ENCODE data around the gene MAP3K13. TPM values are rescaled to one million over a fixed set of nuclear protein-coding genes. Genes with fewer than 3 reads are reported as not detected.

MAP3K13 gene
- total and polyA plus RNA-seq, 4 experiments from 2014 or later = 8.7 to 47.9 (median 25.4) TPM

DNA sequence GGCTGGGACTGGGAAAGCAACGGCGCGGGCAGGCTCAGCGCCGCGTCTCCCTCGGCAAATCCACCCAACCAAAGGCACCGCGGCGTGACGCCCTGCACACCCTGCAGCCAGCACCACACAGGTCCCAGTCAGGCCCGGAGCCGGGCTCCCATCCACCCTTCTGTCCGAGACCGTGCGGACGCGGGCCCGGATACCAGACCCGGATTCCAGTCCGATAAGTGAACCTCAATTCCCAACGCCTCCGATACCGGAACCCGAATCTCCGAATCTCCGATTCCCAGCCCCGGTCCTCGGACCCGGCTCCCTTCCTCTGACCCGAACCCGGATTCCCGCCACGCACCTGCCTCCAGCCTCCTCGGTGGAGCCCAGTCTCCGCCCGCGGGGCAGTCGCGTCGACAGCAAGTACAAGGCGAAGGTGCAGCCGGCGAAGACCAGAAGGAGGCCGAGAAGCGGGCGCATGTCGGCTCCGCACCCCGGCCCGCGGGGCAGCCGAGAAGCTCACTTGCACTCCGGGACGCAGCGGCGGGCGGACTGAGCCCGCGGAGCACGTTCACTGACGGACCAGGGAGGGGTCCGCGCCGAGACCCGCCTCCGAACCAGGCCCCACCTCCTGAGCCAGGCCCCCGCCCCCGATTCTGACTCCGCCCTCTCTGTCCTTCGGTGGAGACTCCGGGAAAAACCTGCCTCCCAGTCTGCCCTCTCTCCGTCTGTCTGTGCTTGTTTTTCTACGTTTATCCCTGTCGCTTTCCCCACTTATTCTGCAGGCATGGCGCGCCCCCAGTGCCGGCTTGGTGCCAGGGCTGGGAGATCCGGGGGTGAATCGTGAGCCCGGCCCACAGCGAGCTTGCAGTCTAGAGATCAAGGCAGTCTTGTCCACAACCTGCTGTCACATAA, 135.8 kb downstream of the MAP3K13 start, which contains the start of gene TMEM41A:
TMEM41A (minus strand) TSS at position 533 of the 894 bp plus-strand sequence; CDS start at position 459, 74 bp downstream.
- H3K27me3 Mint-ChIP-seq = no peaks in the 10 kb centered on the region
- peaks cover 4 to 38% (median 21%) of the 10 kb centered on the region in 4 donors for H3K4me1 Mint-ChIP-seq
- peak; percentile 81 to 88 (median 87) for DNase-seq
- Histone ChIP-seq H3K4me1 (ENCODE audit: insufficient read depth, low read length) (peaks cover 23% of the 10 kb centered on the region), H3K36me3 (ENCODE audit: insufficient read depth, low read length) (peaks cover 28% of the 10 kb centered on the region), H3K4me3 (ENCODE audit: low read length in 2 of 2) (peak within 1 kb of the TSS; percentile 72 to 86), H3K27ac (ENCODE audit: low read depth, low read length) (peak within 1 kb of the TSS; percentile 64), H3K27me3 (ENCODE audit: insufficient read depth, low read length) (no peaks in the 10 kb centered on the region), H3K9me3 (ENCODE audit: control insufficient read depth in 1 of 2, low read length in 2 of 2) (no peaks in the 10 kb centered on the region)
- ChIA-PET CTCF (ENCODE audit: partially characterized antibody) (no interaction called here), POLR2A (ENCODE audit: partially characterized antibody) (interaction anchor here (0.9 to 1.3 kb wide), 4 partner anchors 9 to 1249 kb away, joined by 3 to 13 read pairs (median 3); partner anchors contain the start of genes EEF1AKMT4 and SENP2)
- intact Hi-C loops (cut with micrococcal nuclease) = loop anchor here (1.0 to 5.0 kb wide), 3 partner anchors 59 to 216 kb away; partner anchors contain the start of gene SENP2
- H3K9me3 Mint-ChIP-seq = no peaks in the 10 kb centered on the region
- H3K36me3 Mint-ChIP-seq = peaks cover 22 to 28% of the 10 kb centered on the region in 2 donors
- peak within 1 kb of the TSS; percentile 88 to 98 (median 94) for H3K4me3 Mint-ChIP-seq
- H3K27ac Mint-ChIP-seq = peak within 1 kb of the TSS; percentile 85 to 94 (median 91)

DNA sequence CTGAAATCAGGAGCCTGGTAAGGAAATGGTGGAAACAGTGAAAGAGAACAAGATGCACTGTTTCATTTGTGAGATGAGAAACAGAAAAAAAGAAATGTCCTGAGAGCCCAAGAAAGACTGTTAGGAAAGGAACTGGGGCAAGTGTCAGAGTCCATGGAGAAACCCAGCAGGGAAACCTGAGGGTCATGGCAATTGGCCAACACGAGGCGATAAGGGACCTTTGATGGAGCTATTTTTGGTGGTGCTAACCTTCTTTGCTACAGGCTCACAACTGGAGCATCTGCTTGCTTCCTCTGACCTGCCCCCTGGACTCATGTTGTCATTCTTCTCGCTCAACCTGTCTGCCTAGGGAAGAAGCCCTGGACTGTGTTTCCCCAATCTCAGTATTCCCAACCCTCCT, 140.1 kb downstream of the MAP3K13 start:
- no peaks in the 10 kb centered on the region for H3K9me3 Mint-ChIP-seq
- CTCF ChIA-PET (ENCODE audit: partially characterized antibody) = no interaction called here
- DNase-seq = no peak
- H3K27ac ChIP-seq (ENCODE audit: low read depth, low read length) = no peak overlapping the region
- H3K27ac Mint-ChIP-seq = no peak overlapping the region
- peaks cover 0 to 16% (median 5%) of the 10 kb centered on the region in 4 donors for H3K4me1 Mint-ChIP-seq
- H3K36me3 ChIP-seq (ENCODE audit: insufficient read depth, low read length) = no peaks in the 10 kb centered on the region
- H3K4me1 ChIP-seq (ENCODE audit: insufficient read depth, low read length) = peaks cover 5% of the 10 kb centered on the region
- peaks cover 2 to 3% of the 10 kb centered on the region in 2 donors for H3K27me3 Mint-ChIP-seq
- POLR2A ChIA-PET (ENCODE audit: partially characterized antibody) = no interaction called here
- H3K36me3 Mint-ChIP-seq = peaks cover 0 to 8% of the 10 kb centered on the region in 2 donors
- intact Hi-C loops (cut with micrococcal nuclease) = loop anchor here (10.0 kb wide), 1 partner anchor 432 kb away; the partner anchor contains the start of gene TRA2B
- no peak overlapping the region for H3K4me3 ChIP-seq (ENCODE audit: low read length in 2 of 2)
- no peaks in the 10 kb centered on the region for H3K27me3 ChIP-seq (ENCODE audit: insufficient read depth, low read length)
- H3K9me3 ChIP-seq (ENCODE audit: control insufficient read depth in 1 of 2, low read length in 2 of 2) = no peaks in the 10 kb centered on the region
- no peak overlapping the region for H3K4me3 Mint-ChIP-seq

DNA sequence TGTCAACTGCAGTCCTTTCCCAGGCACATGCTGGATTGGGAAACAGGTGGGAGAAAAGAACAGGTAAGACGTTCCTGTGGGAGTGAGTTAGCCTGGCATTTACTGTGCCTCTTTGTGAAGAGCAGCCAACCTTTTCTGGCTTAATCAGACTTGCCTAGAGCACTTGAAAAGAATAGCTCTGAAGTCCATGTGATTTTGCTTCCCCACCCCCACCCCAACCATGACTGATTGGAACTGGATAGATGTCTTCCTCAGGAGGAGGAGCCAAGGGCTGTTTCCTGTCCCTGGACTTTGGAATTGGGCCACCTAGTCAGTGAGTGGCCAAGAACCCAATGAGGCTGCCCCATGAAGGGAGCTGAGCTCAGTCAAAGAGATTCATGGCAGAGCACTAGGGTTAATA, 140.6 kb downstream of the MAP3K13 start:
- Mint-ChIP-seq H3K4me3 (no peak overlapping the region), H3K4me1 (peaks cover 0 to 12% (median 4%) of the 10 kb centered on the region in 4 donors), H3K27ac (no peak overlapping the region), H3K9me3 (no peaks in the 10 kb centered on the region), H3K27me3 (peaks cover 3 to 4% of the 10 kb centered on the region in 2 donors), H3K36me3 (peaks cover 0 to 5% of the 10 kb centered on the region in 2 donors)
- Histone ChIP-seq H3K27me3 (ENCODE audit: insufficient read depth, low read length) (no peaks in the 10 kb centered on the region), H3K4me3 (ENCODE audit: low read length in 2 of 2) (no peak overlapping the region), H3K4me1 (ENCODE audit: insufficient read depth, low read length) (peaks cover 5% of the 10 kb centered on the region), H3K27ac (ENCODE audit: low read depth, low read length) (no peak overlapping the region), H3K36me3 (ENCODE audit: insufficient read depth, low read length) (no peaks in the 10 kb centered on the region), H3K9me3 (ENCODE audit: control insufficient read depth in 1 of 2, low read length in 2 of 2) (no peaks in the 10 kb centered on the region)
- DNase-seq = no peak
- CTCF ChIA-PET (ENCODE audit: partially characterized antibody) = no interaction called here
- POLR2A ChIA-PET (ENCODE audit: partially characterized antibody) = no interaction called here
- intact Hi-C loops (cut with micrococcal nuclease) = loop anchor here (10.0 kb wide), 1 partner anchor 431 kb away; the partner anchor contains the start of gene TRA2B

DNA sequence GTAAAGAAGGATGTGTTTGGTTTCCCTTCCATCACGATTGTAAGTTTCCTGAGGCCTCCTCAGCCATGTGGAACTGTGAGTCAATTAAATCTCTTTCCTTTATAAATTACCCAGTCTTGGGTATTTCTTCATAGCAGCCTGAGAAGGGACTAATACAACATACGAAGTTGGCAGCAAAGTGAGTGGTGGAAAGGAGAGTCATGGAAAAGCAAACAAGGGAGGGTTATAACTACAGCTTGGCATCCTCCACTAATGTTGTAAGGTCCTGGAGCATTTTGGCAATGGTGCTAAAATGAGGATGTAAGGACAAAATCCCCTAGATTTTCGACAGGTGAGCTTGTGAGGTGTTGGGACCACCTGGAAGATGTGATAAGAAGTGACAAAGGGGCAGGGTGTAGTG, 141.7 kb downstream of the MAP3K13 start:
- Mint-ChIP-seq H3K4me1 (peaks cover 0 to 3% (median under 1%) of the 10 kb centered on the region in 4 donors), H3K36me3 (no peaks in the 10 kb centered on the region), H3K9me3 (no peaks in the 10 kb centered on the region), H3K4me3 (no peak overlapping the region), H3K27ac (no peak overlapping the region), H3K27me3 (peaks cover 3 to 4% of the 10 kb centered on the region in 2 donors)
- H3K27me3 ChIP-seq (ENCODE audit: insufficient read depth, low read length) = no peaks in the 10 kb centered on the region
- no peak for DNase-seq
- POLR2A ChIA-PET (ENCODE audit: partially characterized antibody) = no interaction called here
- CTCF ChIA-PET (ENCODE audit: partially characterized antibody) = no interaction called here
- H3K36me3 ChIP-seq (ENCODE audit: insufficient read depth, low read length) = no peaks in the 10 kb centered on the region
- no peak overlapping the region for H3K4me3 ChIP-seq (ENCODE audit: low read length in 2 of 2)
- H3K27ac ChIP-seq (ENCODE audit: low read depth, low read length) = no peak overlapping the region
- intact Hi-C loops (cut with micrococcal nuclease) = loop anchor here (10.0 kb wide), 1 partner anchor 430 kb away; the partner anchor contains the start of gene TRA2B
- H3K9me3 ChIP-seq (ENCODE audit: control insufficient read depth in 1 of 2, low read length in 2 of 2) = no peaks in the 10 kb centered on the region
- H3K4me1 ChIP-seq (ENCODE audit: insufficient read depth, low read length) = no peaks in the 10 kb centered on the region

DNA sequence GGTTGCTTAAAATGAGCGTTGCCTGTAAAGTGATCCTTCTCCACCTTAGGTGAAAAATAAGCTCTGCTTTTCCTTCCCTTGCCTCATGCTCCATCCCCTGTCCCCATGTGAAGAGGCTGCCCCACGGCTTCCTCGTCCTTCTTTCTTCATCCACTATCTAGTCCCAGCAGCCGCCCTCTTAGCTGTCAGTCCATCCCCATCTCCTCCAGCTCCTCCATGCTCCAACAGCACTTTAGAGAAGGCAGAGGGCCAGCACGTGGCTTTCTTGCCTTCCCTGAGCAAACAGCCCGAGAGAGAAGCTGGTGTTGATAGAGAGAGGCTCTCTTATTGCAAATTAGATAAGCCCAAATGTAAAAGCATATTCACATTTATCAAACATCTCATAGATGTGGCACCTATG, 144.9 kb downstream of the MAP3K13 start:
- no peaks in the 10 kb centered on the region for H3K4me1 ChIP-seq (ENCODE audit: insufficient read depth, low read length)
- no peaks in the 10 kb centered on the region for H3K27me3 ChIP-seq (ENCODE audit: insufficient read depth, low read length)
- H3K27me3 Mint-ChIP-seq = peaks cover 4% of the 10 kb centered on the region in 2 donors
- H3K4me3 Mint-ChIP-seq = no peak overlapping the region
- no peaks in the 10 kb centered on the region for H3K9me3 ChIP-seq (ENCODE audit: control insufficient read depth in 1 of 2, low read length in 2 of 2)
- no peaks in the 10 kb centered on the region for H3K4me1 Mint-ChIP-seq
- CTCF ChIA-PET (ENCODE audit: partially characterized antibody) = no interaction called here
- H3K9me3 Mint-ChIP-seq = no peaks in the 10 kb centered on the region
- no peak overlapping the region for H3K27ac ChIP-seq (ENCODE audit: low read depth, low read length)
- no peak overlapping the region for H3K27ac Mint-ChIP-seq
- H3K36me3 Mint-ChIP-seq = no peaks in the 10 kb centered on the region
- intact Hi-C loops (cut with micrococcal nuclease) = loop anchor here (10.0 kb wide), 1 partner anchor 427 kb away; the partner anchor contains the start of gene TRA2B
- no peak for DNase-seq
- H3K4me3 ChIP-seq (ENCODE audit: low read length in 2 of 2) = no peak overlapping the region
- no peaks in the 10 kb centered on the region for H3K36me3 ChIP-seq (ENCODE audit: insufficient read depth, low read length)
- POLR2A ChIA-PET (ENCODE audit: partially characterized antibody) = no interaction called here

DNA sequence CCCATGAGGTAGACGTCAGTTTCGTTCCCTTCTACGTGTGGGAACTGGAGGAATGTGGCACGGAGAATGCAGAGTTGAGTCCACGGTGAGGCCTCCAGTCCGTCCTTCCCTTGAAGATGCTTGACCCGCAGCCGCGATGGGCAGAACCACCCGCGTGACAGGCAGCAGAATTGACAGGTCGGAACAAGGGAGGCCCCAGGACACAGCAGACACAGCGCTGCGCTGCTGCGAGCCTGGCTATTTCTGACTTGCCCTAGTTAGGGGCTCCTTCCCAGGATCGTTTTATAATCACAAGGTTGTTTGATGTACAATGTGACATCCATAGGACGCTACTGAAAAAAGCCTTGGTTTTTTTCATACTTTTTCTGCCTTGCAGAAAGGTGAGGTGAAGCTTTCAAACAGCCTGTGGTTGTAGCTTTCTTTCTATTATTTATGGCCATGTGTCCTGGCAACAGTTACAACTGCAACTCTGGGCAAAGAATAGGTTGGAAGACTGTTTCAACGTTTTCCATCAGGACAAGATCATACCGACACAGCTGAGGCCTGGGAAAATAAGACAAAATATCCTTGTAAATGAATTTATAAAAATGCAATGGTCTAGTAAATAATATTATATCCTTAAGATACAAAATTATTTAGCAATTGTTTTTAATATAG, 145.5 kb downstream of the MAP3K13 start:
- intact Hi-C loops (cut with micrococcal nuclease) = loop anchor here (10.0 kb wide), 1 partner anchor 426 kb away; the partner anchor contains the start of gene TRA2B
- CTCF ChIA-PET (ENCODE audit: partially characterized antibody) = no interaction called here
- H3K4me3 ChIP-seq (ENCODE audit: low read length in 2 of 2) = no peak overlapping the region
- H3K36me3 ChIP-seq (ENCODE audit: insufficient read depth, low read length) = no peaks in the 10 kb centered on the region
- no peak overlapping the region for H3K27ac ChIP-seq (ENCODE audit: low read depth, low read length)
- Mint-ChIP-seq H3K36me3 (no peaks in the 10 kb centered on the region), H3K9me3 (no peaks in the 10 kb centered on the region), H3K27ac (no peak overlapping the region), H3K4me1 (no peaks in the 10 kb centered on the region), H3K4me3 (no peak overlapping the region), H3K27me3 (peaks cover 4 to 6% of the 10 kb centered on the region in 2 donors)
- H3K27me3 ChIP-seq (ENCODE audit: insufficient read depth, low read length) = no peaks in the 10 kb centered on the region
- no peak for DNase-seq
- POLR2A ChIA-PET (ENCODE audit: partially characterized antibody) = no interaction called here
- H3K4me1 ChIP-seq (ENCODE audit: insufficient read depth, low read length) = no peaks in the 10 kb centered on the region
- no peaks in the 10 kb centered on the region for H3K9me3 ChIP-seq (ENCODE audit: control insufficient read depth in 1 of 2, low read length in 2 of 2)

DNA sequence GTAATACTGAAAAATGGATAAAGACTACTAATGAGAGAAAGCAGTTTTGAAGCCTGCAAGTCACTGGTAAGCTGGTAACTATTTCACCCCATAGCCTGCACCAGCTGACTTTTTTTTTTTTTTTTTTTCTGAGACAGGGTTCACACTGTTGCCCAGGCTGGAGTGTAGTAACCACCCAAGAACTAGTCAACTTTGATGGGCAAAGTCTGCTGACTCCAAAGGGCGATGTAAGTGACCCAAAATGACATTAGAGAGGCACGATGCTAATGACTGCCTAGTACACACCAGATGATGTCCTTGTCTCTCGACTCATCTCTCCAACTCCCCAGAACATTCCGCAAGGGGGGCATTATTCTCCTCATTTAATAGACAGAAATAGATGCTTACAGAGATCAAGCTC, 148.8 kb downstream of the MAP3K13 start:
- no peaks in the 10 kb centered on the region for H3K4me1 Mint-ChIP-seq
- H3K4me1 ChIP-seq (ENCODE audit: insufficient read depth, low read length) = no peaks in the 10 kb centered on the region
- H3K9me3 Mint-ChIP-seq = no peaks in the 10 kb centered on the region
- intact Hi-C loops (cut with micrococcal nuclease) = no loop called here
- ChIA-PET CTCF (ENCODE audit: partially characterized antibody) (interaction anchor here (0.7 kb wide), 1 partner anchor 47 kb away, joined by 3 read pairs; no protein-coding TSS in a partner anchor), POLR2A (ENCODE audit: partially characterized antibody) (no interaction called here)
- no peaks in the 10 kb centered on the region for H3K36me3 Mint-ChIP-seq
- no peak overlapping the region for H3K4me3 Mint-ChIP-seq
- no peaks in the 10 kb centered on the region for H3K9me3 ChIP-seq (ENCODE audit: control insufficient read depth in 1 of 2, low read length in 2 of 2)
- H3K27ac Mint-ChIP-seq = no peak overlapping the region
- H3K36me3 ChIP-seq (ENCODE audit: insufficient read depth, low read length) = no peaks in the 10 kb centered on the region
- H3K4me3 ChIP-seq (ENCODE audit: low read length in 2 of 2) = no peak overlapping the region
- no peak for DNase-seq
- H3K27me3 Mint-ChIP-seq = peaks cover 4 to 7% of the 10 kb centered on the region in 2 donors
- H3K27me3 ChIP-seq (ENCODE audit: insufficient read depth, low read length) = no peaks in the 10 kb centered on the region
- no peak overlapping the region for H3K27ac ChIP-seq (ENCODE audit: low read depth, low read length)
